HEK293 (cell line): ENCODE measurements around the gene SRMS.

ENCODE experiments used
- CTCF ChIA-PET: fragments of 350-600 bp; formaldehyde crosslinking; extraction: SDS; loops from one replicate; lab custom pipeline; 2021; ENCODE audit warnings: antibody characterized with exemption; lab: Yijun Ruan, JAX
- POLR2A ChIA-PET: fragments of 300-600 bp; formaldehyde crosslinking; extraction: SDS; loops from one replicate; lab custom pipeline; 2020; ENCODE audit warnings: antibody characterized with exemption, inconsistent platforms; lab: Yijun Ruan, JAX
- H3K27ac ChIP-seq: fragments of 200-500 bp; sonication (Bioruptor generic); 2 replicates; pipeline ENCODE4 v1.5.1; 2014; ENCODE audit warnings: low read depth, low read length, control low read depth, inconsistent platforms; ENCODE audit errors: extremely low read depth
- H3K36me3 ChIP-seq, 2 experiments: fragments of 200-500 bp in 1 of 2; sonication (Bioruptor generic) in 1 of 2; 1 replicate in 1 of 2; 2 replicates in 1 of 2; pipeline ENCODE4 v1.5.1; 2014 to 2017; ENCODE audit warnings: inconsistent platforms in 2 of 2, low read length in 2 of 2; ENCODE audit not compliant: control insufficient read depth in 2 of 2, insufficient read depth in 1 of 2
- H3K4me1 ChIP-seq: fragments of 200-500 bp; sonication (Bioruptor generic); 2 replicates; pipeline ENCODE4 v1.5.1; 2014; ENCODE audit warnings: mild to moderate bottlenecking, low read length, inconsistent platforms; ENCODE audit not compliant: control insufficient read depth, insufficient read depth
- H3K4me3 ChIP-seq: 2 replicates; pipeline ENCODE4 v1.5.1; 2011; ENCODE audit warnings: low read depth, mild to moderate bottlenecking, control low read depth, low read length, moderate library complexity
- H3K9me3 ChIP-seq: fragments of 200-500 bp; sonication (Bioruptor generic); 2 replicates; pipeline ENCODE4 v1.5.1; 2014; ENCODE audit warnings: low read depth, low read length, inconsistent platforms; ENCODE audit not compliant: control insufficient read depth, insufficient read depth
- GLIS1 ChIP-seq: fragments of 450-650 bp; formaldehyde crosslinking; IDR thresholded peaks from 2 replicates; pipeline ENCODE4 v1.5.1; 2016; ENCODE audit warnings: missing biosample characterization, missing genetic modification characterization
- GLIS2 ChIP-seq: fragments of 450-650 bp; formaldehyde crosslinking; IDR thresholded peaks from 2 replicates; pipeline ENCODE4 v1.5.1; 2016; ENCODE audit warnings: missing biosample characterization, missing genetic modification characterization
- KLF10 ChIP-seq: fragments of 450-650 bp; IDR thresholded peaks from 2 replicates; pipeline ENCODE4 v1.5.1; 2018; ENCODE audit warnings: missing biosample characterization, mild to moderate bottlenecking, missing genetic modification characterization
- KLF7 ChIP-seq: fragments of 450-650 bp; formaldehyde crosslinking; IDR thresholded peaks from 2 replicates; pipeline ENCODE4 v1.5.1; 2016; ENCODE audit warnings: missing biosample characterization, missing genetic modification characterization, borderline replicate concordance
- OSR2 ChIP-seq: fragments of 450-650 bp; formaldehyde crosslinking; IDR thresholded peaks from 2 replicates; pipeline ENCODE4 v1.5.1; 2016; ENCODE audit warnings: missing biosample characterization, missing genetic modification characterization
- PBX3 ChIP-seq: sonication (generic); formaldehyde crosslinking; IDR thresholded peaks from 2 replicates; pipeline ENCODE4 v1.8.1; 2022; ENCODE audit warnings: mild to moderate bottlenecking, moderate library complexity, missing genetic modification reagents
- SP2 ChIP-seq: fragments of 450-650 bp; formaldehyde crosslinking; IDR thresholded peaks from 2 replicates; pipeline ENCODE4 v1.5.1; 2016; ENCODE audit warnings: missing biosample characterization, missing genetic modification characterization
- ZBTB10 ChIP-seq: fragments of 450-650 bp; formaldehyde crosslinking; IDR thresholded peaks from 2 replicates; pipeline ENCODE4 v1.5.1; 2016; ENCODE audit warnings: missing biosample characterization, missing genetic modification characterization
- ZBTB11 ChIP-seq: fragments of 450-650 bp; formaldehyde crosslinking; conservative IDR thresholded peaks from 2 replicates; pipeline ENCODE4 v1.5.1; 2016; ENCODE audit warnings: low read depth, missing biosample characterization, missing genetic modification characterization
- ZBTB26 ChIP-seq: fragments of 450-650 bp; formaldehyde crosslinking; optimal IDR thresholded peaks from 2 replicates; pipeline ENCODE3; 2016; ENCODE audit warnings: missing biosample characterization, mild to moderate bottlenecking, missing genetic modification characterization
- ZBTB49 ChIP-seq: fragments of 450-650 bp; formaldehyde crosslinking; IDR thresholded peaks from 2 replicates; pipeline ENCODE4 v1.5.1; 2016; ENCODE audit warnings: missing biosample characterization, missing genetic modification characterization, low read depth
- ZBTB6 ChIP-seq: fragments of 450-650 bp; formaldehyde crosslinking; IDR thresholded peaks from 2 replicates; pipeline ENCODE4 v1.5.1; 2017; ENCODE audit warnings: missing biosample characterization, missing genetic modification characterization
- ZNF140 ChIP-seq: fragments of 450-650 bp; formaldehyde crosslinking; IDR thresholded peaks from 2 replicates; pipeline ENCODE4 v1.5.1; 2016; ENCODE audit warnings: missing biosample characterization, missing genetic modification characterization
- ZNF169 ChIP-seq: fragments of 450-650 bp; formaldehyde crosslinking; IDR thresholded peaks from 2 replicates; pipeline ENCODE4 v1.5.1; 2016; ENCODE audit warnings: missing biosample characterization, missing genetic modification characterization
- ZNF48 ChIP-seq: fragments of 450-650 bp; formaldehyde crosslinking; IDR thresholded peaks from 2 replicates; pipeline ENCODE4 v1.5.1; 2016; ENCODE audit warnings: missing biosample characterization, missing genetic modification characterization

SRMS gene

GRCh38 chr20:63499338-63499969 lies 48.1 kb downstream of the SRMS start (continued):
- TF ChIP-seq ZBTB26 (peak; percentile 53), GLIS2 (peak; percentile 33)

- POLR2A ChIA-PET, result no interaction called here
- CTCF ChIA-PET, result no interaction called here
- no peaks in the 10 kb centered on the region for H3K9me3 ChIP-seq
- peak within 1 kb of the TSS; percentile 46 for H3K4me3 ChIP-seq
- no peaks in the 10 kb centered on the region for H3K4me1 ChIP-seq
- peaks cover 0 to 32% of the 10 kb centered on the region in 2 experiments; a peak in 1 of 3 replicates for H3K36me3 ChIP-seq
- H3K27ac ChIP-seq, result peak within 1 kb of the TSS; percentile 35; the same call in 1 of the 2 replicates
- TF ChIP-seq ZBTB26 (peak; percentile 43), ZBTB11 (tag by site-specific recombination) (no peak), KLF10 (peak; percentile 73; the same call in 1 of the 2 replicates), PBX3 (CRISPR knock-in tag) (0 out of 2 replicates have a peak, but pooled peaks have one; percentile 41), ZNF169 (tag by site-specific recombination) (no peak), GLIS1 (peak; percentile 24; the same call in 1 of the 2 replicates)
- TF ChIP-seq, all 188 proteins: peak for 4
Measured at GRCh38 chr20:63498960-63499337, 48.6 kb downstream of the SRMS start, which contains the start of gene EEF1A2. TSS of gene EEF1A2 (minus strand) at chr20:63499083. CDS start at chr20:63497763, 1,320 bp downstream.

- Histone ChIP-seq H3K9me3 (no peaks in the 10 kb centered on the region), H3K4me1 (no peaks in the 10 kb centered on the region), H3K27ac (peak overlapping the region; percentile 35; the same call in 1 of the 2 replicates), H3K4me3 (peak overlapping the region; percentile 46), H3K36me3 (peaks cover 0 to 39% of the 10 kb centered on the region in 2 experiments; a peak in 1 of 3 replicates)
- ChIA-PET POLR2A (interaction anchor here (2.3 kb wide), 1 partner anchor 22 kb away, joined by 12 read pairs; the partner anchor contains the start of gene PPDPF), CTCF (interaction anchor here (0.7 kb wide), 1 partner anchor 76 kb away, joined by 4 read pairs; the partner anchor contains the start of gene HELZ2)
- TF ChIP-seq SP2 (tag by site-specific recombination), result peak; percentile 39; the same call in 1 of the 2 replicates
- no peak for TF ChIP-seq KLF7 (tag by site-specific recombination)
- TF ChIP-seq ZBTB49 (tag by site-specific recombination), result no peak
- 0 out of 2 replicates have a peak, but pooled peaks have one; percentile 24 for TF ChIP-seq ZBTB6 (tag by site-specific recombination)
- peak; percentile 98 for TF ChIP-seq ZBTB10 (tag by site-specific recombination)
- no peak for TF ChIP-seq ZNF140 (tag by site-specific recombination)
- no peak for TF ChIP-seq ZNF48
- TF ChIP-seq OSR2 (tag by site-specific recombination), result peak; percentile 52; the same call in 1 of the 2 replicates
Measured at GRCh38 chr20:63497946-63498935, 49.3 kb downstream of the SRMS start.
